Natural killer cell (primary cell): ENCODE results near the gene DOCK1. TPM values are rescaled to one million over a fixed set of nuclear protein-coding genes. Genes with fewer than 3 reads are reported as not detected.

Source experiments
- ATAC-seq, 3 donors: fragments of 150-1000 bp in 2 of 3; fragments of 200-7000 bp in 1 of 3; cut with Tn5 transposase; 1 replicate in 1 of 3; 2 replicates in 2 of 3; pipeline ENCODE4 v1.10.0; 2021; ENCODE audit warnings: mild to moderate bottlenecking in 2 of 3, moderate library complexity in 2 of 3
- DNase-seq, 2 donors: peaks; one replicate each; pipeline versions ENCODE4 v3.0.0 to v3.0.0-alpha.2; 2013 to 2021; ENCODE audit warnings: mixed read lengths in 1 of 2
- H3K27ac ChIP-seq: one replicate; pipeline ENCODE4 v1.5.1; 2013; ENCODE audit warnings: mild to moderate bottlenecking, low read length
- H3K27me3 ChIP-seq: one replicate; pipeline ENCODE4 v1.6.1; 2013; ENCODE audit warnings: low read length; ENCODE audit not compliant: control insufficient read depth, insufficient read depth
- H3K36me3 ChIP-seq: one replicate; pipeline ENCODE4 v1.6.1; 2013; ENCODE audit warnings: low read length; ENCODE audit not compliant: control insufficient read depth, insufficient read depth
- H3K4me1 ChIP-seq: one replicate; pipeline ENCODE4 v1.6.1; 2013; ENCODE audit warnings: low read length; ENCODE audit not compliant: control insufficient read depth, insufficient read depth
- H3K4me3 ChIP-seq: one replicate; pipeline ENCODE4 v1.5.1; 2013; ENCODE audit warnings: low read length
- H3K9me3 ChIP-seq: one replicate; pipeline ENCODE4 v1.6.1; 2013; ENCODE audit warnings: low read length; ENCODE audit not compliant: control insufficient read depth, insufficient read depth
- H3K27ac Mint-ChIP-seq, 2 donors: one replicate each; pipeline ENCODE4 v1.8.0; 2022; ENCODE audit warnings: mild to moderate bottlenecking in 2 of 2, mixed read lengths in 2 of 2, moderate library complexity in 1 of 2
- H3K27me3 Mint-ChIP-seq, 2 donors: one replicate each; pipeline ENCODE4 v1.8.0; 2022; ENCODE audit warnings: low read depth in 2 of 2, mixed read lengths in 2 of 2
- H3K36me3 Mint-ChIP-seq: one replicate; pipeline ENCODE4 v1.8.0; 2022; ENCODE audit warnings: mixed read lengths
- H3K4me1 Mint-ChIP-seq, 2 donors: one replicate each; pipeline ENCODE4 v1.8.0; 2022; ENCODE audit warnings: mixed read lengths in 2 of 2
- H3K4me3 Mint-ChIP-seq: one replicate; pipeline ENCODE4 v1.8.0; 2022; ENCODE audit warnings: mild to moderate bottlenecking, moderate library complexity, mixed read lengths
- H3K9me3 Mint-ChIP-seq, 2 donors: one replicate each; pipeline ENCODE4 v1.8.0; 2022; ENCODE audit warnings: mixed read lengths in 2 of 2
- CTCF ChIP-seq: fragments of 200-600 bp; IDR thresholded peaks from one replicate; pipeline ENCODE4 v1.8.0; 2022; ENCODE audit warnings: antibody characterized with exemption
- WGBS: methylation state at CpG from one replicate; pipeline ENCODE4 v1.1.7; 2013; ENCODE audit warnings: missing lambda C conversion rate; ENCODE audit not compliant: insufficient coverage; 5-methylcytosine and 5-hydroxymethylcytosine counted together
- intact Hi-C: fragments of 100-400 bp; cut with micrococcal nuclease; formaldehyde crosslinking; loops from one replicate; pipeline ENCODE4 v1.14.2; 2022
- total RNA-seq, 4 donors: library from RNA; stranded (reverse); fragments of 120-200 nt in 1 of 4; gene quantifications; one replicate each; pipeline versions ENCODE4 v1.2.3 to v1.2.4, GENCODE V29; 2013 to 2022

Gene DOCK1
- total RNA-seq, 3 donors from 2014 or later (not counting 1 experiment from before 2014, with no cell fraction given) = 0.07 to 0.12 (median 0.08) TPM

GRCh38 chr10:127092916-127093315 is 187.7 kb downstream of the DOCK1 start:
- ATAC-seq (no peak), DNase-seq (no peak)
- intact Hi-C loops = no loop called here
- Mint-ChIP-seq H3K9me3 (no peaks in the 10 kb centered on the region), H3K27ac (no peak overlapping the region), H3K4me1 (no peaks in the 10 kb centered on the region), H3K4me3 (no peak overlapping the region), H3K27me3 (peaks cover 6 to 8% of the 10 kb centered on the region in 2 donors), H3K36me3 (no peaks in the 10 kb centered on the region)
- no peaks in the 10 kb centered on the region for H3K4me1 ChIP-seq
- H3K27me3 ChIP-seq = no peaks in the 10 kb centered on the region
- no peak overlapping the region for H3K27ac ChIP-seq
- 55% methylated on average over 9 of the region's 9 CpGs for WGBS
- H3K9me3 ChIP-seq = no peaks in the 10 kb centered on the region
- H3K36me3 ChIP-seq = no peaks in the 10 kb centered on the region
- no peak for TF ChIP-seq CTCF
- no peak overlapping the region for H3K4me3 ChIP-seq

GRCh38 chr10:127094984-127095383 is 189.8 kb downstream of the DOCK1 start:
- Histone ChIP-seq H3K27me3 (no peaks in the 10 kb centered on the region), H3K9me3 (no peaks in the 10 kb centered on the region), H3K36me3 (no peaks in the 10 kb centered on the region), H3K4me1 (no peaks in the 10 kb centered on the region), H3K4me3 (no peak overlapping the region), H3K27ac (no peak overlapping the region)
- 87% methylated on average over 4 of the region's 4 CpGs for WGBS
- Mint-ChIP-seq H3K27ac (no peak overlapping the region), H3K9me3 (no peaks in the 10 kb centered on the region), H3K27me3 (peaks cover 6 to 8% of the 10 kb centered on the region in 2 donors), H3K36me3 (no peaks in the 10 kb centered on the region), H3K4me1 (no peaks in the 10 kb centered on the region), H3K4me3 (no peak overlapping the region)
- DNase-seq (no peak), ATAC-seq (no peak)
- TF ChIP-seq CTCF = no peak
- intact Hi-C loops = no loop called here

DNA sequence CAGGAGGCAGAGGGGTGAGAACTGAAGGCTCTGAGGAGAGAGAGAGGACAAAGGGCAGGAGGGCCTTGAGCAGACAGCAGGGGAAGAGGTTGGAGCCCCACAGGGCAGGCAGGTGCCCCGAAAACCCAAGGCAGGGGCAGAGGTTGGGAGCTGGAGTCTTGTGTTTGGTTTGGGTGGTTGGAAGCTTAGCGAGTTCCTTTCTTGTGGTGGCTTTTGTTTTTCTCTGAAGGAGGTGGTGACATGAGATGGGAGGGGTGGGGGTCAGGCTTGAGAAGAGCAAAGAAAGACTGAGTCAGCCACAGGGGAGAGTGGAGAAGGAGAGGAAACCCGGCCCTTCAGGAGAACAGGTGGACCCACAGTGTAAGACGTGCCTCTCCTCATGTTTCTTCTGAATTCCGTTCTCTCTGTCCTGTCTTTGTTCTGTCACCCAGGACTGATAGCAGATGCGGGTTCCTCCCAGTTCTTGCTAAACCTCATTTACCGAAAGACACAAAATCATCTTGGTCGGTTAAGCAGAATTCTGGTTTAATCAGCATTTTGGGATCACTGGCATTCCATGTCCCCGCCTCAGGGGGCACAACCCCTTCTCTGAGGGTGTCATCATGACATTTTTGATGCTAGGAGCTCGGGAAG is 195.9 kb downstream of the DOCK1 start:
- H3K27me3 Mint-ChIP-seq = peaks cover 5 to 11% of the 10 kb centered on the region in 2 donors
- H3K36me3 Mint-ChIP-seq = no peaks in the 10 kb centered on the region
- Histone ChIP-seq H3K27me3 (no peaks in the 10 kb centered on the region), H3K9me3 (no peaks in the 10 kb centered on the region), H3K27ac (no peak overlapping the region), H3K4me3 (no peak overlapping the region), H3K4me1 (no peaks in the 10 kb centered on the region), H3K36me3 (no peaks in the 10 kb centered on the region)
- no peaks in the 10 kb centered on the region for H3K9me3 Mint-ChIP-seq
- no peak for TF ChIP-seq CTCF
- ATAC-seq (no peak), DNase-seq (no peak)
- H3K27ac Mint-ChIP-seq = no peak overlapping the region
- intact Hi-C loops = no loop called here
- peaks cover 0 to 5% of the 10 kb centered on the region in 2 donors for H3K4me1 Mint-ChIP-seq
- 68% methylated on average over 10 of the region's 10 CpGs for WGBS
- no peak overlapping the region for H3K4me3 Mint-ChIP-seq

DNA sequence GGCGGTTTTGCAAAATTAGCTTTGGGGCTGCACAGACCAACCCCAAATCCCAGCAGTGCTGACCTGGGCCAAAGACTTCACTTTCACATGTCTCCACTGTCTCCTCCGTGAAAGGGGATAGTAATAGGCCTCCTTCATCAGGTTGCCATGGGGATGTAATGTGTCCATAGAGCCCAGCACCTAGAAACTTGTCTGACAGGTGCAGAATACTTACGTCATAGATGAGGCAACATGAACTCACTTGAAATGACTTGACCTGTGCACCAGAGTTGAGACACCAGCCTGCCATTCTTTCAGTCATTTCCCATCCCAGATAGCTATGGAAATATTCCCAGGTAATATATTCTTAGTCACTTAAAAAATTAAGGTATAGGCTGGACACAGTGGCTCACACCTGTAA is 196.9 kb downstream of the DOCK1 start:
- no peaks in the 10 kb centered on the region for H3K27me3 ChIP-seq
- 88% methylated on average over 3 of the region's 3 CpGs for WGBS
- no peaks in the 10 kb centered on the region for H3K4me1 ChIP-seq
- Mint-ChIP-seq H3K36me3 (no peaks in the 10 kb centered on the region), H3K27me3 (peaks cover 5 to 11% of the 10 kb centered on the region in 2 donors), H3K9me3 (no peaks in the 10 kb centered on the region), H3K4me1 (peaks cover 0 to 5% of the 10 kb centered on the region in 2 donors), H3K4me3 (no peak overlapping the region), H3K27ac (no peak overlapping the region)
- ATAC-seq = no peak
- TF ChIP-seq CTCF = no peak
- no peak for DNase-seq
- no peaks in the 10 kb centered on the region for H3K9me3 ChIP-seq
- no peaks in the 10 kb centered on the region for H3K36me3 ChIP-seq
- intact Hi-C loops = no loop called here
- H3K4me3 ChIP-seq = no peak overlapping the region
- H3K27ac ChIP-seq = no peak overlapping the region
